Endothelial cell of umbilical vein (primary cell): ENCODE results near the gene ENAH. TPM values are rescaled to one million over a fixed set of nuclear protein-coding genes. Genes with fewer than 3 reads are reported as not detected.
"Not testable (repeated sequence)": the region's sequence is repeated elsewhere in the genome, so short reads cannot be mapped to it uniquely, and the experiment has no call there.

Experiments used
- BruUV-seq: library from RNA; stranded (reverse); fragments of 400-500 nt; replicated peaks from 2 replicates; lab custom pipeline; 2021; lab: Mats Ljungman, UMichigan
- CTCF ChIA-PET: fragments of 300-600, 350-600 bp; sonication (Branson Sonifier 250); formaldehyde crosslinking; loops from one replicate; lab custom pipeline; 2021; ENCODE audit warnings: antibody characterized with exemption, inconsistent platforms; lab: Charles Lee
- POLR2A ChIA-PET: fragments of 300-600, 350-600 bp; sonication (Branson Sonifier 250); formaldehyde crosslinking; loops from one replicate; lab custom pipeline; 2021; ENCODE audit warnings: antibody characterized with exemption, inconsistent platforms; lab: Charles Lee
- DNase-seq: peaks from one replicate; pipeline ENCODE4 v3.0.0-alpha.2; 2011; ENCODE audit warnings: low read depth, low spot score
- FAIRE-seq: peaks from 2 replicates; lab custom pipeline; 2011; peaks lifted over from hg19 to GRCh38; lab: Jason Lieb, UNC
- H2AFZ ChIP-seq: 2 replicates; pipeline ENCODE4 v1.6.0; 2012; ENCODE audit warnings: low read depth, low read length, control low read depth, inconsistent platforms
- H3K27ac ChIP-seq: 2 replicates; pipeline ENCODE4 v1.5.1; 2011; ENCODE audit warnings: low read depth, mild to moderate bottlenecking, control low read depth, low read length, moderate library complexity; ENCODE audit not compliant: insufficient read depth
- H3K27me3 ChIP-seq, 2 experiments: 2 replicates each; pipeline versions ENCODE4 v1.6.0 to v1.6.1; 2011; ENCODE audit warnings: low read length in 2 of 2, mixed read lengths in 1 of 2; ENCODE audit not compliant: control insufficient read depth in 2 of 2, insufficient read depth in 2 of 2
- H3K36me3 ChIP-seq, 2 experiments: 2 replicates in 1 of 2; 3 replicates in 1 of 2; pipeline ENCODE4 v1.5.1; 2011; ENCODE audit warnings: low read length in 2 of 2, mild to moderate bottlenecking in 1 of 2, moderate library complexity in 1 of 2; ENCODE audit not compliant: control insufficient read depth in 2 of 2, insufficient read depth in 2 of 2; ENCODE audit errors: extremely low read depth in 1 of 2
- H3K4me1 ChIP-seq: 3 replicates; pipeline ENCODE4 v1.5.1; 2011; ENCODE audit warnings: mild to moderate bottlenecking, low read length; ENCODE audit not compliant: control insufficient read depth, insufficient read depth; ENCODE audit errors: extremely low read depth
- H3K4me2 ChIP-seq: 2 replicates; pipeline ENCODE4 v1.6.1; 2011; ENCODE audit warnings: low read length, control low read depth, mixed read lengths; ENCODE audit not compliant: insufficient read depth
- H3K4me3 ChIP-seq, 3 experiments: fragments of 200-600 bp in 1 of 3; sonication (generic), shearing (Covaris generic) in 1 of 3; replicated peaks in 1 of 3; 2 replicates each; pipeline ENCODE4 v1.5.1; 2011 to 2016; ENCODE audit warnings: control low read depth in 3 of 3, low read length in 3 of 3, mild to moderate bottlenecking in 2 of 3, inconsistent platforms in 1 of 3, low read depth in 1 of 3, moderate library complexity in 1 of 3; ENCODE audit not compliant: insufficient read depth in 1 of 3
- H3K79me2 ChIP-seq: 2 replicates; pipeline ENCODE4 v1.6.0; 2012; ENCODE audit warnings: low read length, inconsistent platforms; ENCODE audit not compliant: control insufficient read depth, insufficient read depth
- H3K9ac ChIP-seq: replicated peaks from 2 replicates; pipeline ENCODE3; 2011; ENCODE audit warnings: low read length, control low read depth; ENCODE audit not compliant: insufficient read depth; ENCODE audit errors: extremely low read depth
- H3K9me1 ChIP-seq: replicated peaks from 3 replicates; pipeline ENCODE4 v1.6.0; 2011; ENCODE audit warnings: mild to moderate bottlenecking, low read length; ENCODE audit not compliant: control insufficient read depth, insufficient read depth; ENCODE audit errors: extremely low read depth
- H3K9me3 ChIP-seq: replicated peaks from 2 replicates; pipeline ENCODE4 v1.5.1; 2012; ENCODE audit warnings: low read length, inconsistent platforms; ENCODE audit not compliant: control insufficient read depth, insufficient read depth
- H4K20me1 ChIP-seq: replicated peaks from 2 replicates; pipeline ENCODE3; 2011; ENCODE audit warnings: mild to moderate bottlenecking, low read length; ENCODE audit not compliant: control insufficient read depth, insufficient read depth; ENCODE audit errors: extremely low read depth
- EZH2 ChIP-seq: IDR thresholded peaks from 2 replicates; pipeline ENCODE4 v1.6.1; 2012; ENCODE audit warnings: borderline replicate concordance, low read depth, mild to moderate bottlenecking, moderate library complexity, low read length, inconsistent platforms; ENCODE audit not compliant: severe bottlenecking
- FOS ChIP-seq: IDR thresholded peaks from 2 replicates; pipeline ENCODE4 v1.6.1; 2011; ENCODE audit warnings: mild to moderate bottlenecking, low read length, moderate library complexity, borderline replicate concordance; ENCODE audit not compliant: insufficient read depth
- GATA2 ChIP-seq: IDR thresholded peaks from 2 replicates; pipeline ENCODE4 v1.7.0; 2011; ENCODE audit warnings: low read depth, mild to moderate bottlenecking, moderate library complexity, mixed read lengths, low read length; ENCODE audit not compliant: insufficient read length, insufficient read depth
- JUN ChIP-seq: IDR thresholded peaks from 2 replicates; pipeline ENCODE4 v1.6.1; 2011; ENCODE audit warnings: borderline replicate concordance, low read depth; ENCODE audit not compliant: insufficient read length, insufficient read depth
- MYC ChIP-seq: IDR thresholded peaks from one replicate; pipeline ENCODE4 v1.6.1; 2011; ENCODE audit warnings: mild to moderate bottlenecking, low read depth, low read length
- POLR2A ChIP-seq: IDR thresholded peaks from 2 replicates; pipeline ENCODE4 v1.6.1; 2012; ENCODE audit warnings: low read depth, mild to moderate bottlenecking, control low read depth, low read length
- POLR2AphosphoS5 ChIP-seq: IDR thresholded peaks from 2 replicates; pipeline ENCODE4 v1.6.1; 2012; ENCODE audit warnings: low read depth, mild to moderate bottlenecking, control low read depth, low read length, moderate library complexity; ENCODE audit not compliant: insufficient read depth
- dilution Hi-C: fragments of 300-500 bp; cut with MboI; formaldehyde crosslinking; loops from one replicate; pipeline ENCODE4 v1.15.0; 2019; ENCODE audit warnings: low sequenced_read_pairs; ENCODE audit not compliant: extremely low pct_ligation_motif_present
- intact Hi-C: fragments of 100-400 bp; cut with micrococcal nuclease; formaldehyde crosslinking; loops from one replicate; pipeline ENCODE4 v1.10.0; 2022
- polyA plus RNA-seq, 4 experiments: library from polyadenylated mRNA; depleted of rRNA in 3 of 4; stranded (reverse) in 3 of 4; unstranded in 1 of 4; fragments of >200 nt; gene quantifications; 2 replicates each; pipeline versions ENCODE4 v1.2.1 to v1.2.3, GENCODE V29; 2011 to 2012; ENCODE audit warnings: missing spikeins in 1 of 4
- total RNA-seq: library from RNA; stranded (reverse); gene quantifications from 2 replicates; pipeline ENCODE4 v1.2.3, GENCODE V29; 2021
- TF ChIP-seq, protein P1 (sequence below), 2 donors: IDR thresholded peaks; 1 replicate in 1 of 2; 2 replicates in 1 of 2; pipeline ENCODE4 v1.5.1; 2011; ENCODE audit warnings: low read length in 2 of 2, mild to moderate bottlenecking in 2 of 2, moderate library complexity in 2 of 2, control low read depth in 1 of 2, inconsistent platforms in 1 of 2, low read depth in 1 of 2; ENCODE audit not compliant: insufficient read depth in 1 of 2; ENCODE audit errors: extremely low read depth in 1 of 2
- TF ChIP-seq, protein P2 (sequence below): IDR thresholded peaks from 2 replicates; pipeline ENCODE4 v1.6.1; 2011; ENCODE audit not compliant: insufficient read depth, insufficient read length

Gene ENAH
- total and polyA plus RNA-seq, 2 donors (not counting 3 experiments of a cell fraction or from before 2014, with no cell fraction given): 19.9 to 95.6 TPM

DNA sequence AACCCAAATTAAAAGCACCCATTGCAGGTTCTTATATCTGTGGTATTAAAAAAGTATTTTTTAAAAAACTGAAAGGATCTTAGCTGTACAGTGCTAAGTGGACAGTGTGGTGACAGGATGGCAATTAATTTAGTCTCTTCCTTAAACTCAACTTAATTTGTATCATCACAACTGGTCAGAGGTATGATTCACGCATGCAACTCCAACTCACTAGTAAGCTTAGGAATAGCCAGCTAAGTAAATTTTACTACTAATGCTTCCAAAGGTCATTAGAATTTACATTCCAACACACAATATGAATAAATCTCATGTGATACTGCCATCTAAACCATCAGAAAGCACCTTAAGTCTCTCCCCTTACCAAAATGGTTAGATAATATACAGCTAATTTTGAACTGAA is 35.4 kb downstream of the ENAH start:
- H3K9me1 ChIP-seq: no peaks in the 10 kb centered on the region
- ChIA-PET CTCF (interaction anchor here (0.6 to 1.3 kb wide), 5 partner anchors 10 to 155 kb away, joined by 3 to 5 read pairs (median 3); no protein-coding TSS in a partner anchor), POLR2A (no interaction called here)
- no peak overlapping the region for H2AFZ ChIP-seq
- FAIRE-seq: no peak
- dilution Hi-C loops: no loop called here
- H3K4me2 ChIP-seq: no peak overlapping the region
- H3K79me2 ChIP-seq: peaks cover 54% of the 10 kb centered on the region
- H3K4me3 ChIP-seq: no peak overlapping the region
- no peaks in the 10 kb centered on the region for H3K4me1 ChIP-seq
- intact Hi-C loops: no loop called here
- peaks cover 2% of the 10 kb centered on the region for H4K20me1 ChIP-seq
- no peaks in the 10 kb centered on the region for H3K9me3 ChIP-seq
- TF ChIP-seq, protein P1, sequence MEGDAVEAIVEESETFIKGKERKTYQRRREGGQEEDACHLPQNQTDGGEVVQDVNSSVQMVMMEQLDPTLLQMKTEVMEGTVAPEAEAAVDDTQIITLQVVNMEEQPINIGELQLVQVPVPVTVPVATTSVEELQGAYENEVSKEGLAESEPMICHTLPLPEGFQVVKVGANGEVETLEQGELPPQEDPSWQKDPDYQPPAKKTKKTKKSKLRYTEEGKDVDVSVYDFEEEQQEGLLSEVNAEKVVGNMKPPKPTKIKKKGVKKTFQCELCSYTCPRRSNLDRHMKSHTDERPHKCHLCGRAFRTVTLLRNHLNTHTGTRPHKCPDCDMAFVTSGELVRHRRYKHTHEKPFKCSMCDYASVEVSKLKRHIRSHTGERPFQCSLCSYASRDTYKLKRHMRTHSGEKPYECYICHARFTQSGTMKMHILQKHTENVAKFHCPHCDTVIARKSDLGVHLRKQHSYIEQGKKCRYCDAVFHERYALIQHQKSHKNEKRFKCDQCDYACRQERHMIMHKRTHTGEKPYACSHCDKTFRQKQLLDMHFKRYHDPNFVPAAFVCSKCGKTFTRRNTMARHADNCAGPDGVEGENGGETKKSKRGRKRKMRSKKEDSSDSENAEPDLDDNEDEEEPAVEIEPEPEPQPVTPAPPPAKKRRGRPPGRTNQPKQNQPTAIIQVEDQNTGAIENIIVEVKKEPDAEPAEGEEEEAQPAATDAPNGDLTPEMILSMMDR (IDR thresholded peaks at IDR 0.05; ENCODE audit: extremely low read depth in 1 of 2, insufficient read depth in 1 of 2, low read depth in 1 of 2, low read length in 2 of 2): no peak
- TF ChIP-seq POLR2A: no peak
- TF ChIP-seq FOS: no peak
- TF ChIP-seq EZH2: no peak
- TF ChIP-seq MYC: no peak
- TF ChIP-seq POLR2AphosphoS5: no peak
- TF ChIP-seq, protein P2, sequence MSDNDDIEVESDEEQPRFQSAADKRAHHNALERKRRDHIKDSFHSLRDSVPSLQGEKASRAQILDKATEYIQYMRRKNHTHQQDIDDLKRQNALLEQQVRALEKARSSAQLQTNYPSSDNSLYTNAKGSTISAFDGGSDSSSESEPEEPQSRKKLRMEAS: no peak
- no peak for TF ChIP-seq GATA2
- no peak for TF ChIP-seq JUN
- H3K27me3 ChIP-seq: no peaks in the 10 kb centered on the region
- no peak overlapping the region for H3K27ac ChIP-seq
- H3K9ac ChIP-seq: no peak overlapping the region
- BruUV-seq: no TSS peak
- no peak for DNase-seq
- H3K36me3 ChIP-seq: no peaks in the 10 kb centered on the region

DNA sequence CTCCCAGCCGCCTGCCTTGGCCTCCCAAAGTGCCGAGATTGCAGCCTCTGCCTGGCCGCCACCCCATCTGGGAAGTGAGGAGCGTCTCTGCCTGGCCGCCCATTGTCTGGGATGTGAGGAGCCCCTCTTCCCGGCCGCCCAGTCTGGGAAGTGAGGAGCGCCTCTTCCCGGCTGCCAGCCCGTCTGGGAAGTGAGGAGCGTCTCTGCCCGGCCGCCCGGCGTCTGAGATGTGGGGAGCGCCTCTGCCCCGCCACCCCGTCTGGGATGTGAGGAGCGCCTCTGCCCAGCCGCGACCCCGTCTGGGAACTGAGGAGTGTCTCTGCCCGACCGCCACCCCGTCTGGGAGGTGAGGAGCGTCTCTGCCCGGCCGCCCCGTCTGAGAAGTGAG is 37.5 kb downstream of the ENAH start:
- BruUV-seq, H3K9me1 ChIP-seq: not testable (repeated sequence)

More for the DNA sequence above, 37.5 kb downstream of the ENAH start:
- H3K9me3 ChIP-seq, H3K27me3 ChIP-seq, H2AFZ ChIP-seq, dilution Hi-C loops, H3K4me1 ChIP-seq, CTCF ChIA-PET, H4K20me1 ChIP-seq, DNase-seq, POLR2A ChIA-PET, H3K4me3 ChIP-seq, FAIRE-seq, intact Hi-C loops, H3K27ac ChIP-seq, H3K9ac ChIP-seq, H3K4me2 ChIP-seq, H3K36me3 ChIP-seq: not testable (repeated sequence)
- peaks cover 61% of the 10 kb centered on the region for H3K79me2 ChIP-seq
